ENCODE measurements around the gene RASGRF2. TPM values are rescaled to one million over a fixed set of nuclear protein-coding genes. Genes with fewer than 3 reads are reported as not detected.

The RASGRF2 gene
- total RNA-seq, 4 donors from 2014 or later: 1.8 to 4.1 (median 2.5) TPM

DNA sequence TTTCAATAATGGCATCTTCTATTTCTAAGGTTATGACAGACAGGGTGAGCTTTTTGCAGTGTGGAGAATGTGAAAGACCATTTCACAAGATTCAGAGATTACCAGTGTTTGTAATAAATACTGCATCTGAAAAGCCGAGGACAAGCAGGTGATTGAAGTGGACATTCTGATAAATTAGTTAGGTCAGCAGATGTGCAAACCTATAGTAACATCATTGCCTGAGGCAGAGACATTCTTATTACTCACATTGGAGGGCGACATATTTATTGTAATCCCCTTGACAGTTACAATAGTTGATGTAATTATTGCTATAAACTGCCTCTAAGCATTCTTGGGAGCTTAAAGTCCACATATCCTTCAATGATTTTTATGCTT, 3.3 kb downstream of the RASGRF2 start:
- Histone ChIP-seq H3K4me3 (no peak overlapping the region), H3K4me1 (peaks cover 18% of the 10 kb centered on the region), H3K27ac (no peak overlapping the region), H3K27me3 (peaks cover 43% of the 10 kb centered on the region), H3K9me3 (no peaks in the 10 kb centered on the region), H3K36me3 (no peaks in the 10 kb centered on the region)
- WGBS: 67% methylated on average over 2 of the region's 2 CpGs
- no peak for DNase-seq (ENCODE audit: low spot score in 2 of 2)
- TF ChIP-seq POLR2A (IDR thresholded peaks at IDR 0.05): no peak
- no peak for TF ChIP-seq POLR2AphosphoS5 (IDR thresholded peaks at IDR 0.05)
- TF ChIP-seq EP300 (IDR thresholded peaks at IDR 0.05): no peak
- TF ChIP-seq, protein P1, sequence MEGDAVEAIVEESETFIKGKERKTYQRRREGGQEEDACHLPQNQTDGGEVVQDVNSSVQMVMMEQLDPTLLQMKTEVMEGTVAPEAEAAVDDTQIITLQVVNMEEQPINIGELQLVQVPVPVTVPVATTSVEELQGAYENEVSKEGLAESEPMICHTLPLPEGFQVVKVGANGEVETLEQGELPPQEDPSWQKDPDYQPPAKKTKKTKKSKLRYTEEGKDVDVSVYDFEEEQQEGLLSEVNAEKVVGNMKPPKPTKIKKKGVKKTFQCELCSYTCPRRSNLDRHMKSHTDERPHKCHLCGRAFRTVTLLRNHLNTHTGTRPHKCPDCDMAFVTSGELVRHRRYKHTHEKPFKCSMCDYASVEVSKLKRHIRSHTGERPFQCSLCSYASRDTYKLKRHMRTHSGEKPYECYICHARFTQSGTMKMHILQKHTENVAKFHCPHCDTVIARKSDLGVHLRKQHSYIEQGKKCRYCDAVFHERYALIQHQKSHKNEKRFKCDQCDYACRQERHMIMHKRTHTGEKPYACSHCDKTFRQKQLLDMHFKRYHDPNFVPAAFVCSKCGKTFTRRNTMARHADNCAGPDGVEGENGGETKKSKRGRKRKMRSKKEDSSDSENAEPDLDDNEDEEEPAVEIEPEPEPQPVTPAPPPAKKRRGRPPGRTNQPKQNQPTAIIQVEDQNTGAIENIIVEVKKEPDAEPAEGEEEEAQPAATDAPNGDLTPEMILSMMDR (IDR thresholded peaks at IDR 0.05): no peak

DNA sequence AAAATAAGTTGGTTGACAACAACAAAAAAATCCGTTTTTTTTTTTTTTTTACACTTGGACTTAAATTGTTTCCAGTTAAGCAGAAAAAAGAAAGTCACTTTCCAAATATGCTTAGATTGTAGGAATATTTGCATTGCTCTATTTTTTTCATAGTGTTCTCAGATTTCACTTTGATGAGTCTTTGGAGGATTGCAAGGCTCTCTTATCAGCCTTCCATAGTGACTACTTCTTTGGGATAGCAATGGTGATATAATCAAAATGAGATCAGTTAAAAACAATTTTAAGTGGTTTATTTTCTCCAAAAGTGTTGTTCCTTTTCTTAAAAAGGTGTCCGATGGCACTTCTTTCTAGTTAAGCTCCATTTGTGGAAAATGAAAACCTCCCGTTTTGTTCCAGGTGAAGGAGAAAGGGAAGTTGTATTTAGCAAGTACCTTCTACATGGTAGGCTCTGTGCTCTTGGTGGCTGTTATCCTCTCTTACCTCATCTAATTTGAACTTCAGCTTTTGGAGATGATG, 3.9 kb downstream of the RASGRF2 start:
- H3K27me3 ChIP-seq: peaks cover 38% of the 10 kb centered on the region
- no peaks in the 10 kb centered on the region for H3K9me3 ChIP-seq
- TF ChIP-seq POLR2AphosphoS5 (IDR thresholded peaks at IDR 0.05) (no peak), POLR2A (IDR thresholded peaks at IDR 0.05) (no peak), EP300 (IDR thresholded peaks at IDR 0.05) (no peak)
- TF ChIP-seq, protein P1 (IDR thresholded peaks at IDR 0.05): no peak
- H3K4me3 ChIP-seq: no peak overlapping the region
- no peaks in the 10 kb centered on the region for H3K36me3 ChIP-seq
- no peak for DNase-seq (ENCODE audit: low spot score in 2 of 2)
- peaks cover 18% of the 10 kb centered on the region for H3K4me1 ChIP-seq
- WGBS: 66% methylated on average over 3 of the region's 3 CpGs
- no peak overlapping the region for H3K27ac ChIP-seq

DNA sequence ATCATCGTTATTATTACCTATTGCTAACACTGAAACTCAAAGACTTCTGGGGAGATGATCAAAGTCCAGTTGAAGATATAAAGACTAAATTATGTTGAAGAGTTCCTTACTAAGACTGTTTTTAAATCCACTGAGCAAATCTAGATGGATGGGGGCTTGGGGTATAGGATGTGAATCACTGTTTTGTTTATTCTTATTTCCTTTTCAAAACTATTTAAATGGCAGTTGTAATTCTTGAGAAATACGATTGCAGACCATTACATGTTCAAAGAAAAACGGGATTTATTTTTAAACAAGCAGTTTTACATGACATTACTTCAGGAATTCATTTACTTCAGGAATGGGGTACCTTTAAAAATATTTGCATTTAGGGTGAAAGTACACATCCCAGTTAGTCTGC, 4.3 kb downstream of the RASGRF2 start:
- 65% methylated on average over 3 of the region's 3 CpGs for WGBS
- no peak for TF ChIP-seq EP300 (IDR thresholded peaks at IDR 0.05)
- TF ChIP-seq, protein P1 (IDR thresholded peaks at IDR 0.05): no peak
- TF ChIP-seq POLR2AphosphoS5 (IDR thresholded peaks at IDR 0.05): no peak
- no peak for TF ChIP-seq POLR2A (IDR thresholded peaks at IDR 0.05)
- H3K4me3 ChIP-seq: no peak overlapping the region
- no peaks in the 10 kb centered on the region for H3K36me3 ChIP-seq
- peaks cover 33% of the 10 kb centered on the region for H3K27me3 ChIP-seq
- H3K27ac ChIP-seq: no peak overlapping the region
- H3K9me3 ChIP-seq: no peaks in the 10 kb centered on the region
- H3K4me1 ChIP-seq: peaks cover 18% of the 10 kb centered on the region
- DNase-seq (ENCODE audit: low spot score in 2 of 2): no peak

DNA sequence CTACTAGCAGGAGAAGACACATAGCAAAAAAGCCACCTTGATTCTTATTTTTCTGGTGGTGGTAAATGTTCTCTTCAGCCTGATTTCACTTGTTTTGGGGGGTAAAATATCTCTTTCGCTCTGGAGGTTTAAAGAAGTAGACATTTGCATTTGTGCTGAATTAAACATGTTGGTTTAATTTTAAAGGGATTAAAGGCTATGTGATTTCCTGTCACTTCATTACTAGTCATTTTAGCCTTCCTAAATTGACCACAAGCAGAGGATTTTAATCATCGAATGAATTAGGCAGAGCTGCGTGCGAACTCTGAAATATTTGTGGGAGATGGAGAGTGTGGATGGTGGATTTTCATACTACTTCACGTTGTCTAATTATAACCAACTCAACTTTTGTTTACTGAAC, 4.8 kb downstream of the RASGRF2 start:
- no peak for DNase-seq (ENCODE audit: low spot score in 2 of 2)
- H3K4me3 ChIP-seq: no peak overlapping the region
- no peaks in the 10 kb centered on the region for H3K9me3 ChIP-seq
- no peaks in the 10 kb centered on the region for H3K36me3 ChIP-seq
- TF ChIP-seq POLR2AphosphoS5 (IDR thresholded peaks at IDR 0.05): no peak
- TF ChIP-seq, protein P1 (IDR thresholded peaks at IDR 0.05): no peak
- no peak for TF ChIP-seq EP300 (IDR thresholded peaks at IDR 0.05)
- peaks cover 17% of the 10 kb centered on the region for H3K4me1 ChIP-seq
- WGBS: 65% methylated on average over 5 of the region's 5 CpGs
- peaks cover 29% of the 10 kb centered on the region for H3K27me3 ChIP-seq
- H3K27ac ChIP-seq: no peak overlapping the region

DNA sequence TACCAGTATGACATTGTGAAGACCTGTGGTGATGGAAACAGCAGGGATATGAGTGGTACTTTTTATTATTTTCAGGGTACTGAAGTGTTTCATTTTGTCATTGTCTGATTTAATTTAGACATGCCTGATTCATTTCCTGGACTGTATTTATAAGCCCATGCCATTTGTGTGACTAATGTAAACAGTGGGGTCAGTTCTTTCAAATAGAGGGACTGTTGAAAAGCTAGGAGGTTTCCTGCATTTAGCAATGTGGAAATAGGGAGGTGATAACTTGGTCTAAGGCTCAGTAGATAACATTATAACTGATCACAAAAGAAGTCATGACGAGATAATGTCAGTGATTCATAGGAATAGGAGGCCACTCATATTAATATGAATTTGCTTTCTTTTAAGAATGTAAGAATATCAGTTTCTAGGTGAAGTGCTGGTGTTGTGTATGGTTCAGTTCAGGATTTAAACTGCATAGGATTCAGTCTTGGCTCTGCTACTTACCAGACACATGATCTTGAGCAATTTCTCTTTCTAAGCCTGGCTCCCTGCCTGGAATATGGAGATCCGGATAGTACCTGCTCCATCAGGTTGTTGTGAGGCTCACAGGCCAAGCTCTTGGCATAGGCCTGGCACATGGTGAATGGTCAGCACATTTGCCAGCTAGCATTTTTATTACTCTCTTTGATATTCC, 7.5 kb downstream of the RASGRF2 start:
- Histone ChIP-seq H3K4me3 (no peak overlapping the region), H3K4me1 (peaks cover 3% of the 10 kb centered on the region), H3K36me3 (no peaks in the 10 kb centered on the region), H3K9me3 (no peaks in the 10 kb centered on the region), H3K27ac (no peak overlapping the region), H3K27me3 (peaks cover 13% of the 10 kb centered on the region)
- no peak for DNase-seq (ENCODE audit: low spot score in 2 of 2)
- TF ChIP-seq POLR2A (IDR thresholded peaks at IDR 0.05) (no peak), EP300 (IDR thresholded peaks at IDR 0.05) (no peak), POLR2AphosphoS5 (IDR thresholded peaks at IDR 0.05) (no peak)
- TF ChIP-seq, protein P1 (IDR thresholded peaks at IDR 0.05): no peak
- whole genome bisulfite sequencing: 26% methylated on average over 2 of the region's 2 CpGs

Data from suprapubic skin (tissue), 4 donors.